K562 (cell line): Measurements from ENCODE around the gene TMEM63A. TPM values are rescaled to one million over a fixed set of nuclear protein-coding genes. Genes with fewer than 3 reads are reported as not detected.

ENCODE experiments used
- ATAC-seq: fragments of 200-7000 bp; cut with Tn5 transposase; 3 replicates; pipeline ENCODE4 v1.9.1; 2020; ENCODE audit warnings: moderate library complexity
- BruUV-seq: library from RNA; stranded (reverse); fragments of 400-500 nt; replicated peaks from 2 replicates; lab custom pipeline; 2021; lab: Mats Ljungman, UMichigan
- CTCF ChIA-PET: fragments of 300-600 bp; formaldehyde crosslinking; extraction: SDS; loops from one replicate; lab custom pipeline; 2021; ENCODE audit warnings: low intra/inter-chr PET ratio; lab: Yijun Ruan, JAX
- POLR2A ChIA-PET: fragments of 300-600, 350-650 bp; sonication (Branson Sonifier 250); formaldehyde crosslinking; extraction: SDS; loops from one replicate; lab custom pipeline; 2021; ENCODE audit warnings: antibody characterized with exemption, inconsistent platforms; lab: Yijun Ruan, JAX
- DNase-seq, 4 experiments: peaks; one replicate each; pipeline versions ENCODE4 v3.0.0 to v3.0.0-alpha.2; 2011 to 2018; ENCODE audit warnings: low spot score in 3 of 4, mixed read lengths in 3 of 4; ENCODE audit errors: extremely low read depth in 1 of 4
- FAIRE-seq: peaks from 2 replicates; lab custom pipeline; 2011; peaks lifted over from hg19 to GRCh38; lab: Jason Lieb, UNC
- H2AFZ ChIP-seq: 2 replicates; pipeline ENCODE4 v1.6.0; 2011; ENCODE audit warnings: low read depth, low read length, control low read depth, inconsistent platforms
- H3K27ac ChIP-seq: fragments of 200-600 bp; 3 replicates; pipeline ENCODE4 v1.8.0; 2011; ENCODE audit warnings: low read depth, mild to moderate bottlenecking, control low read depth, inconsistent platforms, low read length, moderate library complexity, mixed read lengths; ENCODE audit errors: extremely low read depth
- H3K27me3 ChIP-seq, 2 experiments: fragments of 300-600 bp in 1 of 2; 2 replicates in 1 of 2; 3 replicates in 1 of 2; pipeline versions ENCODE4 v1.6.0 to v1.8.0; 2011; ENCODE audit warnings: inconsistent platforms in 2 of 2, low read length in 2 of 2, mild to moderate bottlenecking in 1 of 2, mixed read lengths in 1 of 2, moderate library complexity in 1 of 2; ENCODE audit not compliant: control insufficient read depth in 2 of 2, insufficient read depth in 2 of 2
- H3K36me3 ChIP-seq: fragments of 300-600 bp; 3 replicates; pipeline ENCODE4 v1.8.0; 2011; ENCODE audit warnings: mild to moderate bottlenecking, low read length, inconsistent platforms; ENCODE audit not compliant: control insufficient read depth, insufficient read depth
- H3K4me1 ChIP-seq, 2 experiments: fragments of 200-600 bp in 1 of 2; replicated peaks in 1 of 2; 2 replicates in 1 of 2; 3 replicates in 1 of 2; pipeline versions ENCODE4 v1.5.1 to v1.8.0; 2011; ENCODE audit warnings: inconsistent platforms in 2 of 2, low read length in 2 of 2, mild to moderate bottlenecking in 1 of 2, mixed read lengths in 1 of 2, moderate library complexity in 1 of 2; ENCODE audit not compliant: control insufficient read depth in 2 of 2, insufficient read depth in 2 of 2
- H3K4me2 ChIP-seq: 2 replicates; pipeline ENCODE4 v1.6.1; 2011; ENCODE audit warnings: low read length, control low read depth, inconsistent platforms, mixed read lengths; ENCODE audit not compliant: insufficient read depth
- H3K4me3 ChIP-seq: fragments of 200-600 bp; sonication (generic), shearing (Covaris generic); 2 replicates; pipeline ENCODE4 v1.5.1; 2016; ENCODE audit warnings: control low read depth, inconsistent platforms
- H3K79me2 ChIP-seq: fragments of 200-600 bp; 3 replicates; pipeline ENCODE4 v1.8.0; 2011; ENCODE audit warnings: low read length, inconsistent platforms; ENCODE audit not compliant: control insufficient read depth, insufficient read depth
- H3K9ac ChIP-seq, 2 experiments: 2 replicates each; pipeline versions ENCODE4 v1.6.0 to v1.6.1; 2011; ENCODE audit warnings: low read depth in 2 of 2, low read length in 2 of 2, control low read depth in 1 of 2, inconsistent platforms in 1 of 2, mild to moderate bottlenecking in 1 of 2, mixed read lengths in 1 of 2; ENCODE audit not compliant: insufficient read depth in 1 of 2
- H3K9me1 ChIP-seq: one replicate; pipeline ENCODE4 v1.6.0; 2011; ENCODE audit warnings: inconsistent platforms, mild to moderate bottlenecking, low read length, moderate library complexity; ENCODE audit not compliant: control insufficient read depth, insufficient read depth
- H3K9me3 ChIP-seq: replicated peaks from 2 replicates; pipeline ENCODE4 v1.5.1; 2011; ENCODE audit warnings: low read depth, low read length, inconsistent platforms; ENCODE audit not compliant: control insufficient read depth, insufficient read depth
- H4K20me1 ChIP-seq: replicated peaks from 2 replicates; pipeline ENCODE4 v1.6.1; 2011; ENCODE audit warnings: low read length, inconsistent platforms, mixed read lengths; ENCODE audit not compliant: control insufficient read depth, insufficient read depth
- CHCHD3 ChIP-seq: fragments of 250-450 bp; sonication (Bioruptor Pico); IDR thresholded peaks from 2 replicates; pipeline ENCODE4 v2.1.2; 2022; ENCODE audit warnings: mild to moderate bottlenecking
- E2F8 ChIP-seq: fragments of 450-650 bp; IDR thresholded peaks from 2 replicates; pipeline ENCODE4 v1.7.1; 2018; ENCODE audit warnings: mild to moderate bottlenecking, low read depth; ENCODE audit not compliant: partially characterized antibody
- HCFC1 ChIP-seq: IDR thresholded peaks from 2 replicates; pipeline ENCODE4 v1.6.1; 2012; ENCODE audit warnings: low read depth, low read length, improper control_type of control experiment
- PATZ1 ChIP-seq: fragments of 250-450 bp; sonication (Bioruptor Pico); IDR thresholded peaks from 2 replicates; pipeline ENCODE4 v1.5.0; 2020; ENCODE audit warnings: mild to moderate bottlenecking, borderline replicate concordance
- TCF7L2 ChIP-seq: fragments of 150-350 bp; IDR thresholded peaks from 2 replicates; pipeline ENCODE4 v1.6.1; 2016; ENCODE audit warnings: low read depth, mild to moderate bottlenecking, low read length, moderate library complexity
- THRA ChIP-seq: fragments of 450-650 bp; IDR thresholded peaks from 2 replicates; pipeline ENCODE4 v1.6.1; 2017; ENCODE audit warnings: mild to moderate bottlenecking, moderate library complexity
- ZFP36 ChIP-seq: fragments of 150-350 bp; IDR thresholded peaks from 2 replicates; pipeline ENCODE4 v1.6.1; 2018; ENCODE audit warnings: low read length, low read depth; ENCODE audit not compliant: partially characterized antibody
- ZNF263 ChIP-seq: sonication (generic); formaldehyde crosslinking; IDR thresholded peaks from 2 replicates; pipeline ENCODE4 v1.8.0; 2022; ENCODE audit warnings: mild to moderate bottlenecking, missing genetic modification reagents, borderline replicate concordance
- WGBS: fragments of 100-300 bp; shearing (Covaris generic); methylation state at CpG from one replicate; pipeline ENCODE4 v1.1.6; 2016; ENCODE audit warnings: low coverage, mixed read lengths; ENCODE audit not compliant: insufficient coverage; ENCODE audit errors: missing lambda C conversion rate; 5-methylcytosine and 5-hydroxymethylcytosine counted together
- in situ Hi-C: fragments of 300-500 bp; cut with MboI; formaldehyde crosslinking; loops from 4 replicates; pipeline ENCODE4 v1.15.0; 2018; ENCODE audit warnings: inconsistent platforms, mixed read lengths
- intact Hi-C: fragments of 100-400 bp; cut with micrococcal nuclease; formaldehyde crosslinking; loops from 2 replicates; pipeline ENCODE4 v1.14.2; 2022
- polyA plus RNA-seq, 8 experiments: library from polyadenylated mRNA; depleted of rRNA in 4 of 8; stranded (reverse) in 5 of 8; unstranded in 3 of 8; fragments of >200 nt; fragmentation: Nextera tagmentation in 2 of 8; fragmentation: Illumina TruSeq in 1 of 8; extraction: Ambion mirVana in 2 of 8; extraction: Trizol in 1 of 8; gene quantifications; 2 replicates each; pipeline versions ENCODE4 v1.2.1 to v1.2.3, GENCODE V29; 2011 to 2014; ENCODE audit warnings: inconsistent platforms in 1 of 8, missing spikeins in 1 of 8
- total RNA-seq, 7 experiments: library from RNA; depleted of rRNA in 6 of 7; stranded (reverse); fragments of >200 nt in 6 of 7; fragmentation: Illumina TruSeq in 2 of 7; extraction: Trizol in 2 of 7; gene quantifications; 2 replicates each; pipeline versions ENCODE4 v1.2.1 to v1.2.3, GENCODE V29; 2011 to 2021; ENCODE audit warnings: low replicate concordance in 1 of 7
- TF ChIP-seq, protein P1 (sequence below): fragments of 250-450 bp; sonication (Bioruptor Pico); IDR thresholded peaks from 2 replicates; pipeline ENCODE4 v1.9.0; 2021; ENCODE audit warnings: mild to moderate bottlenecking

Gene TMEM63A
- total and polyA plus RNA-seq, 9 of the 15 experiments (the other 6 are each of a cell fraction or from before 2014, with no cell fraction given): 2.0 to 54.6 (median 17.5) TPM

DNA sequence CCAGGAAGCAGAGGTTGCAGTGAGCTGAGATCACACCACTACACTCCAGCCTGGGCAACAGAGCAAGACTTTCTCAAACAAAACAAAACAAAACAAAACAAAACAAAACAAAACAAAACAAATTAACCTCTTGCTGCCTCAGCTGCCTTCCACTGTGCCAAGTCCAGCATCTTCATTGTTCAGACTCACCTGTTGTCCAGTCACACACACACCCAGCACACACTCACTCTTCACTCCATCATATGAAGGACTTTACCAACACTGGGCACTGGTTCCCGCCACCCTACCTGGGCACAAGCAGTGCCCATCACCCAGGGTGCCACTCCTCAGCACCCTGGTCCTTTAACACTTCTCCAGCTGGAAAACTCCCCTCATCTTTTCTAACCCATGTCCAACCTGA, 27.3 kb upstream of the TMEM63A start:
- Histone ChIP-seq H3K27ac (no peak overlapping the region), H3K79me2 (no peaks in the 10 kb centered on the region), H2AFZ (no peak overlapping the region), H3K9me3 (no peaks in the 10 kb centered on the region), H3K4me2 (no peak overlapping the region), H3K9ac (no peak overlapping the region), H3K4me3 (no peak overlapping the region), H4K20me1 (no peaks in the 10 kb centered on the region), H3K36me3 (no peaks in the 10 kb centered on the region), H3K9me1 (no peaks in the 10 kb centered on the region), H3K4me1 (peaks cover 0 to 10% of the 10 kb centered on the region in 2 experiments; a peak in 2 of 5 replicates), H3K27me3 (no peaks in the 10 kb centered on the region)
- ChIA-PET CTCF (no interaction called here), POLR2A (interaction anchor here (0.6 to 1.3 kb wide), 3 partner anchors 13 to 426 kb away, joined by 3 to 4 read pairs (median 4); no protein-coding TSS in a partner anchor)
- DNase-seq: no peak
- BruUV-seq: no TSS peak
- intact Hi-C loops: no loop called here
- no peak for TF ChIP-seq THRA
- TF ChIP-seq ZNF263: 0 out of 2 replicates have a peak, but pooled peaks have one; percentile 35
- in situ Hi-C loops: no loop called here
- 47% methylated on average over 1 of the region's 1 CpG for WGBS
- FAIRE-seq: no peak
- ATAC-seq: no peak

- BruUV-seq: no TSS peak
- no peak overlapping the region for H3K9ac ChIP-seq
- no peaks in the 10 kb centered on the region for H3K9me3 ChIP-seq
- no peak overlapping the region for H3K4me2 ChIP-seq
- no peaks in the 10 kb centered on the region for H3K79me2 ChIP-seq
- H4K20me1 ChIP-seq: no peaks in the 10 kb centered on the region
- ATAC-seq (no peak), FAIRE-seq (no peak), DNase-seq (peak in 1 of 4 experiments; percentile 6)
- no peak overlapping the region for H3K27ac ChIP-seq
- H3K9me1 ChIP-seq: no peaks in the 10 kb centered on the region
- in situ Hi-C loops (no loop called here), intact Hi-C loops (no loop called here)
- H3K36me3 ChIP-seq: no peaks in the 10 kb centered on the region
- WGBS: 45% methylated on average over 2 of the region's 2 CpGs
- H3K4me3 ChIP-seq: no peak overlapping the region
- ChIA-PET POLR2A (interaction anchor here (0.6 kb wide), 2 partner anchors 14 to 18 kb away, joined by 3 to 4 read pairs; no protein-coding TSS in a partner anchor), CTCF (no interaction called here)
- no peaks in the 10 kb centered on the region for H3K27me3 ChIP-seq
- peaks cover 0 to 10% of the 10 kb centered on the region in 2 experiments; a peak in 2 of 5 replicates for H3K4me1 ChIP-seq
- no peak overlapping the region for H2AFZ ChIP-seq
- TF ChIP-seq ZFP36 (no peak), CHCHD3 (CRISPR knock-in tag) (no peak), HCFC1 (no peak), E2F8 (no peak), PATZ1 (no peak), TCF7L2 (no peak)
- TF ChIP-seq, protein P1, sequence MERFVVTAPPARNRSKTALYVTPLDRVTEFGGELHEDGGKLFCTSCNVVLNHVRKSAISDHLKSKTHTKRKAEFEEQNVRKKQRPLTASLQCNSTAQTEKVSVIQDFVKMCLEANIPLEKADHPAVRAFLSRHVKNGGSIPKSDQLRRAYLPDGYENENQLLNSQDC (CRISPR knock-in tag): no peak
Measured at GRCh38 chr1:225908773-225909172, 26.6 kb upstream of the TMEM63A start.
